ENCODE data around the gene GRIK4.

- no peak for TF ChIP-seq CTCF (conservative IDR thresholded peaks at IDR 0.05; ENCODE audit: low read length)
- no peak for TF ChIP-seq EZH2phosphoT487 (IDR thresholded peaks at IDR 0.05; ENCODE audit: borderline replicate concordance)
These were observed 392.6 kb downstream of the GRIK4 start for GRCh38 chr11:120904116-120904515.
